ENCODE results near the gene LRCH1. TPM values are rescaled to one million over a fixed set of nuclear protein-coding genes. Genes with fewer than 3 reads are reported as not detected.

LRCH1 gene
- total RNA-seq, 4 donors from 2014 or later: 54.3 to 72.2 (median 57.4) TPM

- 57 to 60% methylated on average over 1 to 3 of the region's 3 CpGs for WGBS, 2 donors (ENCODE audit: low coverage in 1 of 2)
- Histone ChIP-seq H3K27me3 (no peaks in the 10 kb centered on the region), H3K9me3 (no peaks in the 10 kb centered on the region), H3K4me1 (peaks cover 0 to 33% (median 3%) of the 10 kb centered on the region in 3 donors), H3K27ac (no peak overlapping the region), H3K36me3 (no peaks in the 10 kb centered on the region), H3K4me3 (no peak overlapping the region)
- no peak for ATAC-seq
- TF ChIP-seq POLR2AphosphoS5 (IDR thresholded peaks at IDR 0.05) (no peak), CTCF (IDR thresholded peaks at IDR 0.05) (no peak), POLR2A (IDR thresholded peaks at IDR 0.05) (no peak), EP300 (IDR thresholded peaks at IDR 0.05) (no peak)
Measured at GRCh38 chr13:46526740-46527139, 26.2 kb upstream of the LRCH1 start.

- no peak for ATAC-seq
- no peaks in the 10 kb centered on the region for H3K9me3 ChIP-seq
- WGBS, 2 donors (ENCODE audit: low coverage in 1 of 2): 76 to 80% methylated on average over 2 of the region's 2 CpGs
- peaks cover 0 to 33% (median 3%) of the 10 kb centered on the region in 3 donors for H3K4me1 ChIP-seq
- no peak overlapping the region for H3K27ac ChIP-seq
- no peak for TF ChIP-seq CTCF (IDR thresholded peaks at IDR 0.05)
- TF ChIP-seq EP300 (IDR thresholded peaks at IDR 0.05): no peak
- no peak for TF ChIP-seq POLR2AphosphoS5 (IDR thresholded peaks at IDR 0.05)
- TF ChIP-seq POLR2A (IDR thresholded peaks at IDR 0.05): no peak
- no peak overlapping the region for H3K4me3 ChIP-seq
- no peaks in the 10 kb centered on the region for H3K36me3 ChIP-seq
- H3K27me3 ChIP-seq: no peaks in the 10 kb centered on the region
Measured at GRCh38 chr13:46527237-46527636, 25.7 kb upstream of the LRCH1 start.

GRCh38 chr13:46529216-46529919 lies 23.6 kb upstream of the LRCH1 start:
- H3K4me3 ChIP-seq: no peak overlapping the region
- WGBS, 2 donors (ENCODE audit: low coverage in 1 of 2): 50 to 65% methylated on average over 4 of the region's 4 CpGs
- no peaks in the 10 kb centered on the region for H3K36me3 ChIP-seq
- H3K27ac ChIP-seq: no peak overlapping the region
- no peak for ATAC-seq
- TF ChIP-seq CTCF (IDR thresholded peaks at IDR 0.05) (no peak), POLR2AphosphoS5 (IDR thresholded peaks at IDR 0.05) (no peak), POLR2A (IDR thresholded peaks at IDR 0.05) (no peak), EP300 (IDR thresholded peaks at IDR 0.05) (no peak)
- H3K9me3 ChIP-seq: no peaks in the 10 kb centered on the region
- peaks cover 0 to 19% (median 3%) of the 10 kb centered on the region in 3 donors for H3K4me1 ChIP-seq
- no peaks in the 10 kb centered on the region for H3K27me3 ChIP-seq

- ATAC-seq: no peak
- Histone ChIP-seq H3K9me3 (no peaks in the 10 kb centered on the region), H3K27me3 (no peaks in the 10 kb centered on the region), H3K27ac (peak overlapping the region in 1 of 4 donors; percentile 11), H3K36me3 (no peaks in the 10 kb centered on the region), H3K4me3 (no peak overlapping the region), H3K4me1 (peaks cover 0 to 18% (median 3%) of the 10 kb centered on the region in 3 donors)
- WGBS, 2 donors (ENCODE audit: low coverage in 1 of 2): 56 to 90% methylated on average over 2 to 3 of the region's 4 CpGs
- no peak for TF ChIP-seq CTCF (IDR thresholded peaks at IDR 0.05)
- no peak for TF ChIP-seq POLR2AphosphoS5 (IDR thresholded peaks at IDR 0.05)
- no peak for TF ChIP-seq POLR2A (IDR thresholded peaks at IDR 0.05)
- TF ChIP-seq EP300 (IDR thresholded peaks at IDR 0.05): no peak
Measured at GRCh38 chr13:46530084-46530935, 22.7 kb upstream of the LRCH1 start.
